OCI-LY1 (cell line): ENCODE results near the gene ATP7B.

Experiments used
- EZH2 ChIP-seq: fragments of 200-600 bp; sonication (generic), shearing (Covaris generic); IDR thresholded peaks from 2 replicates; pipeline ENCODE4 v1.8.0; 2017; ENCODE audit warnings: borderline replicate concordance, mixed run types, mild to moderate bottlenecking, antibody characterized with exemption, low read length, moderate library complexity, mixed read lengths
- TF ChIP-seq, protein P1 (sequence below): fragments of 200-600 bp; sonication (generic), shearing (Covaris generic); IDR thresholded peaks from 2 replicates; pipeline ENCODE4 v1.5.1; 2017; ENCODE audit warnings: mild to moderate bottlenecking, antibody characterized with exemption, low read length, moderate library complexity, mixed read lengths

DNA sequence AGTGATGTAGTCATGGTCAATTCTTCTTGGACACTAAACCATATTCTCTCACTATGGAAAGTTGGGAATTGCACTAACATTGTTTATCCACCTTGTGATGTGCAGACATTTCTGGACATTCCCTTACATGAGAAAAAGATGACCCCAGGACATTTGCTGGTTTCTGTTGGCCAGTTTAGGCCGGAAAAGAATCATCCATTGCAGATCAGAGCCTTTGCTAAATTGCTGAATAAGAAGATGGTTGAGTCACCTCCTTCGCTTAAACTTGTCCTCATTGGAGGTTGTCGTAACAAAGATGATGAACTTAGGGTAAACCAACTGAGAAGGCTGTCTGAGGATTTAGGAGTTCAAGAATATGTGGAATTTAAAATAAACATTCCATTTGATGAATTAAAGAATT lies 13.2 kb upstream of the ATP7B start, which contains the start of gene UTP14C:
- TF ChIP-seq EZH2: no peak
- TF ChIP-seq, protein P1, sequence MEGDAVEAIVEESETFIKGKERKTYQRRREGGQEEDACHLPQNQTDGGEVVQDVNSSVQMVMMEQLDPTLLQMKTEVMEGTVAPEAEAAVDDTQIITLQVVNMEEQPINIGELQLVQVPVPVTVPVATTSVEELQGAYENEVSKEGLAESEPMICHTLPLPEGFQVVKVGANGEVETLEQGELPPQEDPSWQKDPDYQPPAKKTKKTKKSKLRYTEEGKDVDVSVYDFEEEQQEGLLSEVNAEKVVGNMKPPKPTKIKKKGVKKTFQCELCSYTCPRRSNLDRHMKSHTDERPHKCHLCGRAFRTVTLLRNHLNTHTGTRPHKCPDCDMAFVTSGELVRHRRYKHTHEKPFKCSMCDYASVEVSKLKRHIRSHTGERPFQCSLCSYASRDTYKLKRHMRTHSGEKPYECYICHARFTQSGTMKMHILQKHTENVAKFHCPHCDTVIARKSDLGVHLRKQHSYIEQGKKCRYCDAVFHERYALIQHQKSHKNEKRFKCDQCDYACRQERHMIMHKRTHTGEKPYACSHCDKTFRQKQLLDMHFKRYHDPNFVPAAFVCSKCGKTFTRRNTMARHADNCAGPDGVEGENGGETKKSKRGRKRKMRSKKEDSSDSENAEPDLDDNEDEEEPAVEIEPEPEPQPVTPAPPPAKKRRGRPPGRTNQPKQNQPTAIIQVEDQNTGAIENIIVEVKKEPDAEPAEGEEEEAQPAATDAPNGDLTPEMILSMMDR: no peak
